HG02678 (cell line): Measurements from ENCODE around the gene PHF21A.
"Not testable (repeated sequence)": the region's sequence is repeated elsewhere in the genome, so short reads cannot be mapped to it uniquely, and the experiment has no call there.

Source experiments
- ATAC-seq: cut with Tn5 transposase; IDR thresholded peaks from one replicate; pipeline ENCODE4 v1.9.1; 2021; ENCODE audit warnings: mild to moderate bottlenecking, moderate library complexity; ENCODE audit not compliant: unreplicated experiment

Gene PHF21A

GRCh38 chr11:45988921-45989320, 132.3 kb downstream of the PHF21A start:
- ATAC-seq = no peak

- ATAC-seq = no peak
Observed at GRCh38 chr11:45985212-45985611, 136.0 kb downstream of the PHF21A start.

GRCh38 chr11:45984192-45984591, 137.1 kb downstream of the PHF21A start:
- no peak for ATAC-seq

GRCh38 chr11:45983471-45983845, 137.8 kb downstream of the PHF21A start:
- ATAC-seq = no peak

GRCh38 chr11:45982656-45983470, 138.4 kb downstream of the PHF21A start:
- no peak for ATAC-seq

GRCh38 chr11:45981826-45982225, 139.4 kb downstream of the PHF21A start:
- not testable (repeated sequence) for ATAC-seq

GRCh38 chr11:45974806-45975205, 146.4 kb downstream of the PHF21A start:
- ATAC-seq = no peak

GRCh38 chr11:45973601-45974000, 147.7 kb downstream of the PHF21A start:
- no peak for ATAC-seq

GRCh38 chr11:45968901-45969300, 152.4 kb downstream of the PHF21A start:
- no peak for ATAC-seq

- ATAC-seq = no peak
Observed at GRCh38 chr11:45967506-45967905, 153.7 kb downstream of the PHF21A start.

GRCh38 chr11:45964911-45965389, 156.3 kb downstream of the PHF21A start:
- ATAC-seq = peak; percentile 69

- ATAC-seq = no peak
Observed at GRCh38 chr11:45961751-45962240, 159.5 kb downstream of the PHF21A start.

- ATAC-seq = no peak
Observed at GRCh38 chr11:45960387-45961095, 160.7 kb downstream of the PHF21A start.

GRCh38 chr11:45959851-45960250, 161.4 kb downstream of the PHF21A start:
- ATAC-seq = no peak

GRCh38 chr11:45949992-45950407, 171.3 kb downstream of the PHF21A start:
- no peak for ATAC-seq

- ATAC-seq = no peak
Observed at GRCh38 chr11:45948356-45948755, 172.9 kb downstream of the PHF21A start.

- no peak for ATAC-seq
Observed at GRCh38 chr11:45947885-45948284, 173.4 kb downstream of the PHF21A start.

GRCh38 chr11:45945397-45945999, 175.8 kb downstream of the PHF21A start:
- ATAC-seq = no peak

GRCh38 chr11:45942381-45942780, 178.9 kb downstream of the PHF21A start:
- no peak for ATAC-seq

- no peak for ATAC-seq
Observed at GRCh38 chr11:45941285-45941684, 180.0 kb downstream of the PHF21A start.

GRCh38 chr11:45939836-45940235, 181.4 kb downstream of the PHF21A start:
- ATAC-seq = no peak
